ENCODE measurements around the gene NMRAL1. TPM values are rescaled to one million over a fixed set of nuclear protein-coding genes. Genes with fewer than 3 reads are reported as not detected.

Gene NMRAL1
- polyA plus RNA-seq, 4 donors = 27.3 to 52.9 (median 35.3) TPM

- no peak for DNase-seq (ENCODE audit: low read depth in 4 of 4, low spot score in 3 of 4)
Observed at GRCh38 chr16:4468972-4469371, 5.5 kb downstream of the NMRAL1 start.

- DNase-seq (ENCODE audit: low read depth in 4 of 4, low spot score in 3 of 4) = no peak
Observed at GRCh38 chr16:4467916-4468315, 6.5 kb downstream of the NMRAL1 start.

- no peak for DNase-seq (ENCODE audit: low read depth in 4 of 4, low spot score in 3 of 4)
Observed at GRCh38 chr16:4465977-4466779, 8.2 kb downstream of the NMRAL1 start.

GRCh38 chr16:4463522-4464163 lies 10.8 kb downstream of the NMRAL1 start:
- no peak for DNase-seq (ENCODE audit: low read depth in 4 of 4, low spot score in 3 of 4)

- DNase-seq (ENCODE audit: low read depth in 4 of 4, low spot score in 3 of 4) = no peak
Observed at GRCh38 chr16:4461250-4462085, 13.0 kb downstream of the NMRAL1 start.

- no peak for DNase-seq (ENCODE audit: low read depth in 4 of 4, low spot score in 3 of 4)
Observed at GRCh38 chr16:4460936-4461249, 13.5 kb downstream of the NMRAL1 start.

GRCh38 chr16:4455951-4456350 lies 18.5 kb downstream of the NMRAL1 start:
- DNase-seq (ENCODE audit: low read depth in 4 of 4, low spot score in 3 of 4) = no peak

- DNase-seq (ENCODE audit: low read depth in 4 of 4, low spot score in 3 of 4) = no peak
Observed at GRCh38 chr16:4455081-4455480, 19.3 kb downstream of the NMRAL1 start.

- DNase-seq (ENCODE audit: low read depth in 4 of 4, low spot score in 3 of 4) = no peak
Observed at GRCh38 chr16:4454623-4455022, 19.8 kb downstream of the NMRAL1 start.

- DNase-seq (ENCODE audit: low read depth in 4 of 4, low spot score in 3 of 4) = no peak
Observed at GRCh38 chr16:4452674-4453073, 21.8 kb downstream of the NMRAL1 start.

GRCh38 chr16:4450931-4451519 lies 23.4 kb downstream of the NMRAL1 start:
- DNase-seq (ENCODE audit: low read depth in 4 of 4, low spot score in 3 of 4) = no peak

- no peak for DNase-seq (ENCODE audit: low read depth in 4 of 4, low spot score in 3 of 4)
Observed at GRCh38 chr16:4450430-4450829, 24.0 kb downstream of the NMRAL1 start.

GRCh38 chr16:4443986-4444385 lies 30.4 kb downstream of the NMRAL1 start:
- no peak for DNase-seq (ENCODE audit: low read depth in 4 of 4, low spot score in 3 of 4)

- DNase-seq (ENCODE audit: low read depth in 4 of 4, low spot score in 3 of 4) = no peak
Observed at GRCh38 chr16:4443271-4443670, 31.2 kb downstream of the NMRAL1 start.

- no peak for DNase-seq (ENCODE audit: low read depth in 4 of 4, low spot score in 3 of 4)
Observed at GRCh38 chr16:4442371-4442770, 32.1 kb downstream of the NMRAL1 start.

GRCh38 chr16:4437366-4437765 lies 37.1 kb downstream of the NMRAL1 start:
- DNase-seq (ENCODE audit: low read depth in 4 of 4, low spot score in 3 of 4) = no peak

GRCh38 chr16:4435337-4436067 lies 38.9 kb downstream of the NMRAL1 start:
- no peak for DNase-seq (ENCODE audit: low read depth in 4 of 4, low spot score in 3 of 4)

- DNase-seq (ENCODE audit: low read depth in 4 of 4, low spot score in 3 of 4) = no peak
Observed at GRCh38 chr16:4433914-4434787, 40.3 kb downstream of the NMRAL1 start.

GRCh38 chr16:4433228-4433627 lies 41.2 kb downstream of the NMRAL1 start:
- no peak for DNase-seq (ENCODE audit: low read depth in 4 of 4, low spot score in 3 of 4)

- DNase-seq (ENCODE audit: low read depth in 4 of 4, low spot score in 3 of 4) = no peak
Observed at GRCh38 chr16:4431023-4431422, 43.4 kb downstream of the NMRAL1 start.

Measured in left renal pelvis (tissue), 4 donors.